HepG2 (cell line): Measurements from ENCODE around the gene PDE6C. TPM values are rescaled to one million over a fixed set of nuclear protein-coding genes. Genes with fewer than 3 reads are reported as not detected.

ENCODE experiments used
- ATAC-seq: fragments of 200-7000 bp; cut with Tn5 transposase; 3 replicates; pipeline ENCODE4 v1.9.1; 2020; ENCODE audit warnings: mild to moderate bottlenecking, moderate library complexity
- BruUV-seq: library from RNA; stranded (reverse); fragments of 400-500 nt; replicated peaks from 2 replicates; lab custom pipeline; 2021; lab: Mats Ljungman, UMichigan
- CTCF ChIA-PET: fragments of 300-600 bp; formaldehyde crosslinking; extraction: SDS; loops from one replicate; lab custom pipeline; 2021; ENCODE audit warnings: low total read pairs, inconsistent platforms, low intra/inter-chr PET ratio; lab: Yijun Ruan, JAX
- POLR2A ChIA-PET: fragments of 350-600 bp; sonication (Branson Sonifier 250); formaldehyde crosslinking; loops from one replicate; lab custom pipeline; 2020; ENCODE audit warnings: antibody characterized with exemption, inconsistent platforms; lab: Yijun Ruan, JAX
- DNase-seq: peaks from one replicate; pipeline ENCODE4 v3.0.0-alpha.2; 2015; ENCODE audit warnings: low spot score
- FAIRE-seq: peaks from 3 replicates; lab custom pipeline; 2011; peaks lifted over from hg19 to GRCh38; lab: Jason Lieb, UNC
- H2AFZ ChIP-seq: one replicate; pipeline ENCODE4 v1.6.1; 2011; ENCODE audit warnings: low read length, inconsistent platforms
- H3K27ac ChIP-seq: fragments of 300-600 bp; 3 replicates; pipeline ENCODE4 v1.8.0; 2011; ENCODE audit warnings: mixed run types, mild to moderate bottlenecking, mixed read lengths, low read length, inconsistent platforms; ENCODE audit not compliant: insufficient read depth; ENCODE audit errors: extremely low read length
- H3K27me3 ChIP-seq, 2 experiments: fragments of 200-600 bp in 1 of 2; 2 replicates in 1 of 2; 3 replicates in 1 of 2; pipeline versions ENCODE4 v1.6.0 to v1.8.0; 2011; ENCODE audit warnings: low read length in 2 of 2, mild to moderate bottlenecking in 2 of 2, moderate library complexity in 2 of 2, inconsistent platforms in 1 of 2; ENCODE audit not compliant: insufficient read depth in 2 of 2, control insufficient read depth in 1 of 2
- H3K36me3 ChIP-seq, 2 experiments: fragments of 200-600 bp in 1 of 2; replicated peaks in 1 of 2; 2 replicates in 1 of 2; 3 replicates in 1 of 2; pipeline versions ENCODE4 v1.5.1 to v1.8.0; 2011; ENCODE audit warnings: low read length in 2 of 2, inconsistent platforms in 1 of 2; ENCODE audit not compliant: insufficient read depth in 2 of 2, control insufficient read depth in 1 of 2
- H3K4me1 ChIP-seq: 2 replicates; pipeline ENCODE4 v1.5.1; 2012; ENCODE audit warnings: low read length, inconsistent platforms; ENCODE audit not compliant: insufficient read depth
- H3K4me2 ChIP-seq: 2 replicates; pipeline ENCODE4 v1.6.0; 2011; ENCODE audit warnings: low read depth, low read length, inconsistent platforms
- H3K4me3 ChIP-seq, 3 experiments: fragments of 200-600 bp in 1 of 3; sonication (generic), shearing (Covaris generic) in 1 of 3; replicated peaks in 1 of 3; 2 replicates each; pipeline ENCODE4 v1.5.1; 2011 to 2016; ENCODE audit warnings: low read length in 3 of 3, inconsistent platforms in 2 of 3, low read depth in 2 of 3, mild to moderate bottlenecking in 2 of 3, control low read depth in 1 of 3, mixed read lengths in 1 of 3; ENCODE audit not compliant: insufficient read depth in 1 of 3
- H3K79me2 ChIP-seq: one replicate; pipeline ENCODE4 v1.6.1; 2011; ENCODE audit warnings: low read length, inconsistent platforms; ENCODE audit not compliant: insufficient read depth
- H3K9ac ChIP-seq: 2 replicates; pipeline ENCODE4 v1.6.0; 2011; ENCODE audit warnings: mild to moderate bottlenecking, low read depth, low read length, inconsistent platforms; ENCODE audit not compliant: insufficient read depth
- H3K9me3 ChIP-seq: 2 replicates; pipeline ENCODE4 v1.5.1; 2012; ENCODE audit warnings: mild to moderate bottlenecking, low read length
- H4K20me1 ChIP-seq: 2 replicates; pipeline ENCODE4 v1.6.0; 2011; ENCODE audit warnings: inconsistent platforms, mild to moderate bottlenecking, low read length, moderate library complexity; ENCODE audit not compliant: insufficient read depth
- AGO2 ChIP-seq: fragments of 200-400 bp; formaldehyde crosslinking; optimal IDR thresholded peaks from 2 replicates; pipeline ENCODE3; 2017; ENCODE audit warnings: mild to moderate bottlenecking, low read depth, low read length, moderate library complexity
- BCL3 ChIP-seq: sonication (generic); formaldehyde crosslinking; IDR thresholded peaks from 2 replicates; pipeline ENCODE4 v1.5.1; 2020; ENCODE audit warnings: mild to moderate bottlenecking, missing genetic modification reagents, moderate library complexity
- KDM2A ChIP-seq: sonication (generic); formaldehyde crosslinking; IDR thresholded peaks from 2 replicates; pipeline ENCODE4 v1.4.0; 2020; ENCODE audit warnings: low read depth, missing genetic modification reagents, borderline replicate concordance
- MLLT10 ChIP-seq: sonication (generic); formaldehyde crosslinking; IDR thresholded peaks from 2 replicates; pipeline ENCODE4 v1.4.0; 2020; ENCODE audit warnings: missing genetic modification reagents
- NFE2L1 ChIP-seq: sonication (generic); formaldehyde crosslinking; IDR thresholded peaks from 2 replicates; pipeline ENCODE4 v1.4.0; 2020; ENCODE audit warnings: missing genetic modification reagents, mild to moderate bottlenecking, borderline replicate concordance
- NKX3-1 ChIP-seq: sonication (generic); formaldehyde crosslinking; IDR thresholded peaks from 2 replicates; pipeline ENCODE4 v1.5.0; 2020; ENCODE audit warnings: missing genetic modification reagents
- ZFX ChIP-seq: sonication (generic); formaldehyde crosslinking; IDR thresholded peaks from 2 replicates; pipeline ENCODE4 v1.4.0; 2020; ENCODE audit warnings: mild to moderate bottlenecking, low read depth, missing genetic modification reagents, moderate library complexity
- ZNF230 ChIP-seq: sonication (generic); formaldehyde crosslinking; IDR thresholded peaks from 2 replicates; pipeline ENCODE4 v1.4.0; 2020; ENCODE audit warnings: mild to moderate bottlenecking, missing genetic modification reagents
- ZNF367 ChIP-seq: sonication (generic); formaldehyde crosslinking; IDR thresholded peaks from 2 replicates; pipeline ENCODE4 v1.4.0; 2020; ENCODE audit warnings: missing genetic modification reagents, borderline replicate concordance
- ZNF496 ChIP-seq: sonication (generic); formaldehyde crosslinking; IDR thresholded peaks from 2 replicates; pipeline ENCODE4 v1.8.1; 2023; ENCODE audit warnings: mild to moderate bottlenecking, moderate library complexity, missing genetic modification reagents; ENCODE audit not compliant: insufficient replicate concordance
- ZNF569 ChIP-seq: sonication (generic); formaldehyde crosslinking; IDR thresholded peaks from 2 replicates; pipeline ENCODE4 v1.5.0; 2020; ENCODE audit warnings: mild to moderate bottlenecking, missing genetic modification reagents, moderate library complexity, borderline replicate concordance
- ZNF580 ChIP-seq: IDR thresholded peaks from 2 replicates; pipeline ENCODE4 v1.6.1; 2016; ENCODE audit warnings: low read depth, borderline replicate concordance
- ZNF639 ChIP-seq: conservative IDR thresholded peaks from 2 replicates; pipeline ENCODE4 v1.6.1; 2018; ENCODE audit warnings: missing genetic modification reagents
- WGBS: methylation state at CpG from one replicate; pipeline ENCODE4 v1.1.6; 2017; ENCODE audit warnings: low lambda C conversion rate; 5-methylcytosine and 5-hydroxymethylcytosine counted together
- in situ Hi-C: cut with HindIII; loops from 2 replicates; pipeline ENCODE4 v1.10.0; 2017; ENCODE audit warnings: low pct_unique_long_range_greater_than_20kb; ENCODE audit not compliant: extremely low pct_ligation_motif_present
- intact Hi-C: fragments of 100-400 bp; cut with micrococcal nuclease; formaldehyde crosslinking; loops from one replicate; pipeline ENCODE4 v1.10.0; 2022; ENCODE audit not compliant: unreplicated experiment
- polyA plus RNA-seq, 8 experiments: library from polyadenylated mRNA; depleted of rRNA in 3 of 8; stranded (reverse) in 7 of 8; unstranded in 1 of 8; fragments of >200 nt; fragmentation: Illumina TruSeq in 4 of 8; extraction: Trizol in 4 of 8; gene quantifications; 2 replicates each; pipeline versions ENCODE4 v1.2.1 to v1.2.3, GENCODE V29; 2011 to 2016; ENCODE audit warnings: low read depth in 4 of 8, missing spikeins in 1 of 8, mixed read lengths in 1 of 8; ENCODE audit not compliant: insufficient read depth in 1 of 8
- total RNA-seq, 5 experiments: library from RNA; depleted of rRNA; stranded (reverse); fragments of >200 nt; fragmentation: Illumina TruSeq; extraction: Trizol; gene quantifications; 2 replicates each; pipeline ENCODE4 v1.2.3, GENCODE V29; 2016; ENCODE audit warnings: low read depth in 1 of 5

PDE6C gene
- total and polyA plus RNA-seq, 2 of the 13 experiments (the other 11 are each of a cell fraction or from before 2014, with no cell fraction given), result 0.64 TPM; not detected in 1

- TF ChIP-seq ZNF639 (CRISPR knock-in tag), result no peak
- TF ChIP-seq ZNF367, result no peak
- no peak for TF ChIP-seq AGO2
- no peak for TF ChIP-seq NFE2L1
- TF ChIP-seq, all 625 proteins: peak for 0
Measured at GRCh38 chr10:93678386-93678785, 66.0 kb downstream of the PDE6C start (continued).

GRCh38 chr10:93678805-93679587 lies 66.7 kb downstream of the PDE6C start:
- Histone ChIP-seq H4K20me1 (no peaks in the 10 kb centered on the region), H3K36me3 (peaks cover 5 to 33% of the 10 kb centered on the region in 2 experiments; a peak in 2 of 5 replicates), H3K4me1 (no peaks in the 10 kb centered on the region; the same call in 1 of the 2 replicates), H3K79me2 (no peaks in the 10 kb centered on the region), H3K4me3 (no peak overlapping the region), H3K9me3 (no peaks in the 10 kb centered on the region), H3K27me3 (no peaks in the 10 kb centered on the region), H3K4me2 (no peak overlapping the region), H3K9ac (no peak overlapping the region), H3K27ac (no peak overlapping the region), H2AFZ (no peak overlapping the region)
- no TSS peak for BruUV-seq
- DNase-seq, result no peak
- in situ Hi-C loops, result no loop called here
- TF ChIP-seq BCL3 (CRISPR knock-in tag) (no peak), ZNF580 (no peak), NKX3-1 (no peak), ZFX (CRISPR knock-in tag) (no peak), ZNF569 (CRISPR knock-in tag) (no peak), KDM2A (CRISPR knock-in tag) (no peak), MLLT10 (CRISPR knock-in tag) (no peak), ZNF496 (no peak), ZNF230 (no peak)
- POLR2A ChIA-PET, result interaction anchor here (1.4 kb wide), 1 partner anchor 88 kb away, joined by 3 read pairs; no protein-coding TSS in a partner anchor
- intact Hi-C loops, result no loop called here
- no peak for ATAC-seq
- no peak for FAIRE-seq
- 100% methylated on average over 3 of the region's 3 CpGs for WGBS
- CTCF ChIA-PET, result interaction anchor here (1.2 kb wide), 1 partner anchor 123 kb away, joined by 4 read pairs; no protein-coding TSS in a partner anchor
